Measurements from ENCODE around the gene MCTP1.

The MCTP1 gene

GRCh38 chr5:95285409-95285755, 488 bp upstream of the MCTP1 start:
- Histone ChIP-seq H3K36me3 (ENCODE audit: insufficient read depth, low read length) (no peaks in the 10 kb centered on the region), H3K4me1 (ENCODE audit: insufficient read depth, low read length, poor library complexity, severe bottlenecking) (peaks cover 11% of the 10 kb centered on the region), H3K4me3 (ENCODE audit: low read length, poor library complexity, severe bottlenecking) (no peak overlapping the region), H3F3A (ENCODE audit: low read depth) (no peaks in the 10 kb centered on the region), H3K9ac (ENCODE audit: low read depth, low read length, poor library complexity, severe bottlenecking) (no peak overlapping the region), H3K9me3 (ENCODE audit: insufficient read depth, low read depth, low read length) (no peaks in the 10 kb centered on the region), H4K20me1 (ENCODE audit: insufficient read depth, low read length, poor library complexity, severe bottlenecking) (no peaks in the 10 kb centered on the region), H3K4me2 (ENCODE audit: low read depth, low read length, poor library complexity, severe bottlenecking) (no peak overlapping the region), H2AFZ (ENCODE audit: low read length) (no peak overlapping the region), H3K9me2 (replicated peaks; ENCODE audit: low read depth, low read length) (no peaks in the 10 kb centered on the region), H3K27me3 (ENCODE audit: insufficient read depth, low read length, poor library complexity, severe bottlenecking) (peaks cover 9% of the 10 kb centered on the region), H3K79me2 (ENCODE audit: insufficient read depth, low read length) (no peaks in the 10 kb centered on the region)
- TF ChIP-seq EZH2phosphoT487 (IDR thresholded peaks at IDR 0.05; ENCODE audit: borderline replicate concordance) (no peak), CTCF (conservative IDR thresholded peaks at IDR 0.05; ENCODE audit: low read length) (no peak)

- H3K27me3 ChIP-seq (ENCODE audit: insufficient read depth, low read length, poor library complexity, severe bottlenecking) = peaks cover 9% of the 10 kb centered on the region
- no peaks in the 10 kb centered on the region for H3K79me2 ChIP-seq (ENCODE audit: insufficient read depth, low read length)
- H2AFZ ChIP-seq (ENCODE audit: low read length) = peak overlapping the region; percentile 95
- H3K9ac ChIP-seq (ENCODE audit: low read depth, low read length, poor library complexity, severe bottlenecking) = peak overlapping the region; percentile 77
- H3K4me3 ChIP-seq (ENCODE audit: low read length, poor library complexity, severe bottlenecking) = peak overlapping the region; percentile 82
- H3K4me2 ChIP-seq (ENCODE audit: low read depth, low read length, poor library complexity, severe bottlenecking) = peak overlapping the region; percentile 70
- no peaks in the 10 kb centered on the region for H3K36me3 ChIP-seq (ENCODE audit: insufficient read depth, low read length)
- peak; percentile 64 for TF ChIP-seq CTCF (conservative IDR thresholded peaks at IDR 0.05; ENCODE audit: low read length)
- no peak for TF ChIP-seq EZH2phosphoT487 (IDR thresholded peaks at IDR 0.05; ENCODE audit: borderline replicate concordance)
- H3F3A ChIP-seq (ENCODE audit: low read depth) = no peaks in the 10 kb centered on the region
- no peaks in the 10 kb centered on the region for H3K9me3 ChIP-seq (ENCODE audit: insufficient read depth, low read depth, low read length)
- H3K9me2 ChIP-seq (replicated peaks; ENCODE audit: low read depth, low read length) = no peaks in the 10 kb centered on the region
- H3K4me1 ChIP-seq (ENCODE audit: insufficient read depth, low read length, poor library complexity, severe bottlenecking) = peaks cover 11% of the 10 kb centered on the region
- H4K20me1 ChIP-seq (ENCODE audit: insufficient read depth, low read length, poor library complexity, severe bottlenecking) = no peaks in the 10 kb centered on the region
Measured at GRCh38 chr5:95283761-95284571, 928 bp downstream of the MCTP1 start.

DNA sequence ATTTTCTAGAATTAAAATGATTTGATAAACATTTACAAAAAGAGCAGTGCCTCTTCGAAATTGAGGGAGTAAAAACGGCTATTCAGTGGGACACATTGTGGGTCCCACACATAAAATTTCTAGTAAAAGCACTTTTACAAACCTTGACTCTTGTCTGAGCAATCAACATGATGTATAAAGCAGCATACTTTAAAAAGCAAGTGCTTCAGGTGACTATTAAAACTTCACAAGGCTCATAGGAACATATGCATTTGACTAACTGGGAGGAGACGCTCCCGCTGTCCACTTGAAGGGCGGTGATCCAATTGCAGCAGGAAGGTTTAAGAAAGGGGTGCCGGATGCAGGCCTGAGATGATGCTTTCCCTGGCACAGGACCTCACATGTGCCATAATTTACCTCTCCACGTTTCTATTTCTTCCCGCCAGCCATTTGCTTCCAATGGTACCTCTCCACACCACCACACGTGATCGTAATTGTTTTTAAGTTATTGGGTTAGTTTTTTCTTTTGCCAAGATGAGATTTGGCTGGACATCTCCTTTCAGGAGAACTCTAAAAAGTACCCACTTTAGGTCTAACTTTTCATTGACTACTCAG, 1.8 kb downstream of the MCTP1 start:
- Histone ChIP-seq H3K9me3 (ENCODE audit: insufficient read depth, low read depth, low read length) (no peaks in the 10 kb centered on the region), H2AFZ (ENCODE audit: low read length) (0 out of 2 replicates have a peak overlapping the region, but pooled peaks have one; percentile 95), H3K4me3 (ENCODE audit: low read length, poor library complexity, severe bottlenecking) (peak overlapping the region; percentile 82), H3K27me3 (ENCODE audit: insufficient read depth, low read length, poor library complexity, severe bottlenecking) (peaks cover 9% of the 10 kb centered on the region), H3F3A (ENCODE audit: low read depth) (no peaks in the 10 kb centered on the region), H4K20me1 (ENCODE audit: insufficient read depth, low read length, poor library complexity, severe bottlenecking) (no peaks in the 10 kb centered on the region), H3K9ac (ENCODE audit: low read depth, low read length, poor library complexity, severe bottlenecking) (no peak overlapping the region), H3K36me3 (ENCODE audit: insufficient read depth, low read length) (no peaks in the 10 kb centered on the region), H3K4me2 (ENCODE audit: low read depth, low read length, poor library complexity, severe bottlenecking) (peak overlapping the region; percentile 70), H3K9me2 (replicated peaks; ENCODE audit: low read depth, low read length) (no peaks in the 10 kb centered on the region), H3K4me1 (ENCODE audit: insufficient read depth, low read length, poor library complexity, severe bottlenecking) (peaks cover 11% of the 10 kb centered on the region), H3K79me2 (ENCODE audit: insufficient read depth, low read length) (no peaks in the 10 kb centered on the region)
- TF ChIP-seq EZH2phosphoT487 (IDR thresholded peaks at IDR 0.05; ENCODE audit: borderline replicate concordance) = no peak
- TF ChIP-seq CTCF (conservative IDR thresholded peaks at IDR 0.05; ENCODE audit: low read length) = no peak
